WERI-Rb-1 (cell line): ENCODE results near the gene SLC22A5.

Experiments used
- DNase-seq: peaks from one replicate; pipeline ENCODE4 v3.0.0-alpha.2; 2020
- H3K27ac ChIP-seq: fragments of 250-450 bp; sonication (Bioruptor Pico); 2 replicates; pipeline ENCODE4 v1.5.1; 2020; ENCODE audit warnings: mild to moderate bottlenecking, moderate library complexity
- H3K27me3 ChIP-seq: fragments of 250-450 bp; sonication (Bioruptor Pico); 2 replicates; pipeline ENCODE4 v1.5.1; 2021; ENCODE audit warnings: mild to moderate bottlenecking, low read depth, moderate library complexity; ENCODE audit not compliant: insufficient read depth, severe bottlenecking
- H3K36me3 ChIP-seq: fragments of 250-450 bp; sonication (Bioruptor Pico); 2 replicates; pipeline ENCODE4 v1.5.1; 2020; ENCODE audit warnings: mild to moderate bottlenecking, moderate library complexity
- H3K4me3 ChIP-seq: 2 replicates; pipeline ENCODE4 v1.5.1; 2011; ENCODE audit warnings: low read depth, mild to moderate bottlenecking, control low read depth, low read length
- H3K9me3 ChIP-seq: fragments of 250-450 bp; sonication (Bioruptor Pico); 2 replicates; pipeline ENCODE4 v1.5.1; 2021; ENCODE audit warnings: mild to moderate bottlenecking, moderate library complexity; ENCODE audit not compliant: severe bottlenecking
- CTCF ChIP-seq: IDR thresholded peaks from 2 replicates; pipeline ENCODE4 v1.5.1; 2011; ENCODE audit warnings: low read depth, mild to moderate bottlenecking, control low read depth, inconsistent platforms, low read length

The SLC22A5 gene

GRCh38 chr5:132372127-132372526, 2.6 kb downstream of the SLC22A5 start:
- no peaks in the 10 kb centered on the region for H3K36me3 ChIP-seq
- no peak for TF ChIP-seq CTCF
- H3K27ac ChIP-seq = no peak overlapping the region
- no peak overlapping the region for H3K4me3 ChIP-seq
- no peaks in the 10 kb centered on the region for H3K9me3 ChIP-seq
- no peaks in the 10 kb centered on the region for H3K27me3 ChIP-seq
- no peak for DNase-seq

GRCh38 chr5:132372542-132372941, 3.0 kb downstream of the SLC22A5 start:
- H3K27me3 ChIP-seq = no peaks in the 10 kb centered on the region
- H3K9me3 ChIP-seq = no peaks in the 10 kb centered on the region
- no peak for DNase-seq
- no peak overlapping the region for H3K27ac ChIP-seq
- H3K36me3 ChIP-seq = no peaks in the 10 kb centered on the region
- no peak overlapping the region for H3K4me3 ChIP-seq
- TF ChIP-seq CTCF = no peak

- no peaks in the 10 kb centered on the region for H3K27me3 ChIP-seq
- no peak overlapping the region for H3K4me3 ChIP-seq
- no peak for DNase-seq
- TF ChIP-seq CTCF = no peak
- no peaks in the 10 kb centered on the region for H3K9me3 ChIP-seq
- H3K36me3 ChIP-seq = no peaks in the 10 kb centered on the region
- no peak overlapping the region for H3K27ac ChIP-seq
These were observed 6.4 kb downstream of the SLC22A5 start for GRCh38 chr5:132375957-132376356.

GRCh38 chr5:132376694-132377641, 7.5 kb downstream of the SLC22A5 start:
- no peak for DNase-seq
- TF ChIP-seq CTCF = no peak
- H3K4me3 ChIP-seq = no peak overlapping the region
- no peaks in the 10 kb centered on the region for H3K36me3 ChIP-seq
- H3K27me3 ChIP-seq = no peaks in the 10 kb centered on the region
- no peak overlapping the region for H3K27ac ChIP-seq
- H3K9me3 ChIP-seq = no peaks in the 10 kb centered on the region

- H3K27me3 ChIP-seq = no peaks in the 10 kb centered on the region
- H3K4me3 ChIP-seq = no peak overlapping the region
- no peak for TF ChIP-seq CTCF
- H3K9me3 ChIP-seq = no peaks in the 10 kb centered on the region
- H3K27ac ChIP-seq = no peak overlapping the region
- H3K36me3 ChIP-seq = no peaks in the 10 kb centered on the region
- DNase-seq = no peak
These were observed 8.2 kb downstream of the SLC22A5 start for GRCh38 chr5:132377738-132378137.
